ENCODE measurements around the gene STPG2.

Gene STPG2

DNA sequence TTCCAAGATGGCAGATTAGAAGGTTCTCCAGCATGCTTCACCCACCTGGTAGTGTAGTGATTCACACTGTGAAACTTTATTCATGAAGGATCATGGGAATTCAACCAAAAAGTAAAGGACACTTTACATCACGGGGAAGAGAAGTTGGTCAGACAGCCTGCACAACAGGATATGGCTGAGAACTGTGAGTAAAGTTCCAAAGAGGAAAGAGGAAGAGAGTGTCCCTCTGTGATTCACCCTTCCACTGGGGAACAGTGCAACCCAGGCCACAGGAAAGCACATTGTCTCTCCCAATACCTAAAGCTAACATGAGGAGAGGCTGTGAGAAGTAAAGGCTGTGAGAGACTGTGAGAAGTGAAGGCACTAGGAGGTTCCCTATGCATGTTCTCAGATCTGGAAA, 137.2 kb downstream of the STPG2 start:
- Histone ChIP-seq H3K27ac (ENCODE audit: low read length) (no peak overlapping the region), H3K27me3 (ENCODE audit: low read depth, low read length) (no peaks in the 10 kb centered on the region), H3K36me3 (replicated peaks; ENCODE audit: low read depth, low read length) (no peaks in the 10 kb centered on the region), H3K9me3 (ENCODE audit: insufficient read depth, low read length) (no peaks in the 10 kb centered on the region), H2AFZ (ENCODE audit: low read depth, low read length) (no peak overlapping the region), H4K20me1 (ENCODE audit: insufficient read depth, low read length) (no peaks in the 10 kb centered on the region), H3K4me1 (ENCODE audit: low read length) (no peaks in the 10 kb centered on the region), H3K79me2 (ENCODE audit: low read length) (no peaks in the 10 kb centered on the region), H3K4me2 (ENCODE audit: low read length) (no peak overlapping the region), H3K4me3 (ENCODE audit: low read length) (no peak overlapping the region), H3K9ac (ENCODE audit: low read length) (no peak overlapping the region)
- no peak for TF ChIP-seq EZH2phosphoT487 (IDR thresholded peaks at IDR 0.05; ENCODE audit: low read depth)
- TF ChIP-seq, protein P1, sequence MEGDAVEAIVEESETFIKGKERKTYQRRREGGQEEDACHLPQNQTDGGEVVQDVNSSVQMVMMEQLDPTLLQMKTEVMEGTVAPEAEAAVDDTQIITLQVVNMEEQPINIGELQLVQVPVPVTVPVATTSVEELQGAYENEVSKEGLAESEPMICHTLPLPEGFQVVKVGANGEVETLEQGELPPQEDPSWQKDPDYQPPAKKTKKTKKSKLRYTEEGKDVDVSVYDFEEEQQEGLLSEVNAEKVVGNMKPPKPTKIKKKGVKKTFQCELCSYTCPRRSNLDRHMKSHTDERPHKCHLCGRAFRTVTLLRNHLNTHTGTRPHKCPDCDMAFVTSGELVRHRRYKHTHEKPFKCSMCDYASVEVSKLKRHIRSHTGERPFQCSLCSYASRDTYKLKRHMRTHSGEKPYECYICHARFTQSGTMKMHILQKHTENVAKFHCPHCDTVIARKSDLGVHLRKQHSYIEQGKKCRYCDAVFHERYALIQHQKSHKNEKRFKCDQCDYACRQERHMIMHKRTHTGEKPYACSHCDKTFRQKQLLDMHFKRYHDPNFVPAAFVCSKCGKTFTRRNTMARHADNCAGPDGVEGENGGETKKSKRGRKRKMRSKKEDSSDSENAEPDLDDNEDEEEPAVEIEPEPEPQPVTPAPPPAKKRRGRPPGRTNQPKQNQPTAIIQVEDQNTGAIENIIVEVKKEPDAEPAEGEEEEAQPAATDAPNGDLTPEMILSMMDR (IDR thresholded peaks at IDR 0.05; ENCODE audit: low read depth, low read length) = no peak

DNA sequence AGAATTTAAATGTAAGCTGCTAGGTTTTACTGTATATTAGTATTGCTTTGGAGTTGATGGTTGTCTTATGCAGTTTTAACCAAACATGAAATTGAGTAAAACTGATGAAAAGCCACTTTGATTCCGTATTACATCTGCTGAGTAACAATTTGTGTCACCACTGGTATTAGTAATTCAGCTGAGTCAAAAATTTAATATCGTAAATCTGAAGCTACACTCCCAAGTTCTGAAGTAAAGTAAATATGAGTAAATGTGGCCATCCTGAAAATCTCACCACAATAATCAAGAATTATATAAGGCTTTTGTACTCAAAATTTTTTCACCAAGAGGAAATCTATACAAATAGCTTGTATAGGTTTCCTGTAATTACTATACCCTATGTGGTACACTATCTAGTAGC, 142.3 kb downstream of the STPG2 start:
- Histone ChIP-seq H3K9ac (ENCODE audit: low read length) (no peak overlapping the region), H3K4me3 (ENCODE audit: low read length) (no peak overlapping the region), H3K27me3 (ENCODE audit: low read depth, low read length) (no peaks in the 10 kb centered on the region), H3K79me2 (ENCODE audit: low read length) (no peaks in the 10 kb centered on the region), H3K4me2 (ENCODE audit: low read length) (no peak overlapping the region), H3K27ac (ENCODE audit: low read length) (no peak overlapping the region), H3K9me3 (ENCODE audit: insufficient read depth, low read length) (no peaks in the 10 kb centered on the region), H4K20me1 (ENCODE audit: insufficient read depth, low read length) (no peaks in the 10 kb centered on the region), H2AFZ (ENCODE audit: low read depth, low read length) (no peak overlapping the region), H3K4me1 (ENCODE audit: low read length) (no peaks in the 10 kb centered on the region), H3K36me3 (replicated peaks; ENCODE audit: low read depth, low read length) (no peaks in the 10 kb centered on the region)
- TF ChIP-seq, protein P1 (IDR thresholded peaks at IDR 0.05; ENCODE audit: low read depth, low read length) = no peak
- no peak for TF ChIP-seq EZH2phosphoT487 (IDR thresholded peaks at IDR 0.05; ENCODE audit: low read depth)

DNA sequence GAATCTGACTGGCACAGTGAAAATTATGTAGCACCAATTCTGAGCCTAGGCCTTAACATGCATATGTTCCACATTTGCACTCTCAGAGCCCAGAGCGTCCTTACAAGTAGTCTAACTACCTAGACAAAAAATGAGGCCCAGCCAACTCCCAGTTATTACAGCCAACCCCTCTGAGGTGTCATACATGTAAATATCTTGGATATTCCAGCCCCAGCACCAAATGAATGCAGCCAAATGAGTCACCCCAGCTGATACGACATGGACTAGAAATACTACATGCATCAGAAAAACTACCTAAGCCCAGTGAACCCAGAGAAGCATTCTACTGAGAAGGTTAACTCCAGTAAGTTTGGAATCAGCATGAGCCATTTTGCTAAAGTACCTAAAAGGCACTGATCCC, 145.1 kb downstream of the STPG2 start:
- Histone ChIP-seq H4K20me1 (ENCODE audit: insufficient read depth, low read length) (no peaks in the 10 kb centered on the region), H3K27me3 (ENCODE audit: low read depth, low read length) (no peaks in the 10 kb centered on the region), H3K4me3 (ENCODE audit: low read length) (no peak overlapping the region), H3K79me2 (ENCODE audit: low read length) (no peaks in the 10 kb centered on the region), H3K9me3 (ENCODE audit: insufficient read depth, low read length) (no peaks in the 10 kb centered on the region), H3K36me3 (replicated peaks; ENCODE audit: low read depth, low read length) (no peaks in the 10 kb centered on the region), H3K4me1 (ENCODE audit: low read length) (no peaks in the 10 kb centered on the region), H3K27ac (ENCODE audit: low read length) (no peak overlapping the region), H3K4me2 (ENCODE audit: low read length) (no peak overlapping the region), H3K9ac (ENCODE audit: low read length) (no peak overlapping the region), H2AFZ (ENCODE audit: low read depth, low read length) (no peak overlapping the region)
- TF ChIP-seq, protein P1 (IDR thresholded peaks at IDR 0.05; ENCODE audit: low read depth, low read length) = no peak
- TF ChIP-seq EZH2phosphoT487 (IDR thresholded peaks at IDR 0.05; ENCODE audit: low read depth) = no peak

DNA sequence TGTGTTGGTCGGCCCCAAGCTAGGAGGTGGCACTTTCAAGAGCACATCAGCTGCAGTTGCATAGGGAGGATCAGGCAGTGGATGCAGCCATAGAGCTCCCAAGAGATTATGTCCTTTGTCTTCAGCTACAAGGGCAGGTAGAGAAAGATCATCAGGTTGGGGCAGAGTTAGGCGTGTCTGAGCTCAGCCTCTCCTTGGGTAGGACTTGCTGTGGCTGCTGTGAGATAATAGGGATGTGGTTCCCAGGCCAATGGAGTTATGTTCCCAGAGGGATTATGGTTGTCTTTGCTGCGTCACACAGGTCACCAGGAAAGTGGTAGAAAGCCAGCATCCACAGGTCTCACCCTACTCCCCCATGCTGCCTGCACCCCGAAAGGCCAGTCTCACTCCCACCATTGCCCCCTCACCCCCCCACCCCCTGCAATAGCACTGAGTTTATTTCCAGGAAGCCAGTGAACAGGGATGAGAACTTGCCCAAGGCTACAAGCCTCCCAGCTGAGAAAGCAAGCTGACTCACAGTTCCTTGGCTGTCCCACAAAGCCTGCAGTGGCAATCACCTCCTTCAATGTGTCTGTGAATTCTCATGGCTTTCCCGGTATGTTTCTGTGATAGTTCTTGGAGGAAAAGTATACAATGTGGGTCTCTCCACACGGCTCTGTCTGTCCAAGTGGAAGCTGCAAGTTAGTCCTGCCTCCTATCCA, 148.4 kb downstream of the STPG2 start:
- TF ChIP-seq, protein P1 (IDR thresholded peaks at IDR 0.05; ENCODE audit: low read depth, low read length) = no peak
- TF ChIP-seq EZH2phosphoT487 (IDR thresholded peaks at IDR 0.05; ENCODE audit: low read depth) = no peak
- no peaks in the 10 kb centered on the region for H4K20me1 ChIP-seq (ENCODE audit: insufficient read depth, low read length)
- H3K4me2 ChIP-seq (ENCODE audit: low read length) = no peak overlapping the region
- H2AFZ ChIP-seq (ENCODE audit: low read depth, low read length) = no peak overlapping the region
- H3K79me2 ChIP-seq (ENCODE audit: low read length) = no peaks in the 10 kb centered on the region
- H3K4me1 ChIP-seq (ENCODE audit: low read length) = no peaks in the 10 kb centered on the region
- H3K4me3 ChIP-seq (ENCODE audit: low read length) = no peak overlapping the region
- H3K27me3 ChIP-seq (ENCODE audit: low read depth, low read length) = no peaks in the 10 kb centered on the region
- no peak overlapping the region for H3K9ac ChIP-seq (ENCODE audit: low read length)
- no peaks in the 10 kb centered on the region for H3K36me3 ChIP-seq (replicated peaks; ENCODE audit: low read depth, low read length)
- no peak overlapping the region for H3K27ac ChIP-seq (ENCODE audit: low read length)
- no peaks in the 10 kb centered on the region for H3K9me3 ChIP-seq (ENCODE audit: insufficient read depth, low read length)

All from OCI-LY3 (cell line).